CD8-positive, alpha-beta memory T cell (primary cell): ENCODE results near the gene PTPRM. TPM values are rescaled to one million over a fixed set of nuclear protein-coding genes. Genes with fewer than 3 reads are reported as not detected.

Experiments
- CTCF ChIA-PET: fragments of 350-600 bp; sonication (Branson Sonifier 250); formaldehyde crosslinking; loops from one replicate; lab custom pipeline; 2021; ENCODE audit warnings: antibody characterized with exemption; lab: Charles Lee
- POLR2A ChIA-PET: fragments of 350-600 bp; sonication (Branson Sonifier 250); formaldehyde crosslinking; loops from one replicate; lab custom pipeline; 2021; ENCODE audit warnings: antibody characterized with exemption; lab: Charles Lee
- DNase-seq, 5 donors: peaks; one replicate each; pipeline versions ENCODE4 v3.0.0 to v3.0.0-alpha.2; 2020 to 2022; ENCODE audit warnings: mixed read lengths in 1 of 5
- H3K27ac ChIP-seq: one replicate; pipeline ENCODE4 v1.7.0; 2013; ENCODE audit warnings: low read depth, mild to moderate bottlenecking, low read length, moderate library complexity
- H3K27me3 ChIP-seq: 2 replicates; pipeline ENCODE4 v1.7.0; 2013; ENCODE audit warnings: low read length, mild to moderate bottlenecking; ENCODE audit not compliant: insufficient read depth, poor library complexity, severe bottlenecking
- H3K36me3 ChIP-seq: 2 replicates; pipeline ENCODE4 v1.7.0; 2013; ENCODE audit warnings: mild to moderate bottlenecking, low read length, moderate library complexity; ENCODE audit not compliant: insufficient read depth
- H3K4me1 ChIP-seq: 2 replicates; pipeline ENCODE4 v1.7.0; 2013; ENCODE audit warnings: mild to moderate bottlenecking, low read length, moderate library complexity; ENCODE audit not compliant: insufficient read depth
- H3K4me3 ChIP-seq: 2 replicates; pipeline ENCODE4 v1.7.0; 2013; ENCODE audit warnings: mild to moderate bottlenecking, low read length
- H3K9me3 ChIP-seq: 2 replicates; pipeline ENCODE4 v1.7.0; 2013; ENCODE audit warnings: mild to moderate bottlenecking, low read length
- H3K27ac Mint-ChIP-seq, 8 donors: one replicate each; pipeline ENCODE4 v1.8.0; 2020 to 2021; ENCODE audit warnings: mixed read lengths in 8 of 8, mild to moderate bottlenecking in 6 of 8, inconsistent platforms in 3 of 8, moderate library complexity in 3 of 8
- H3K27me3 Mint-ChIP-seq, 2 donors: one replicate each; pipeline ENCODE4 v1.8.0; 2020 to 2021; ENCODE audit warnings: mixed read lengths in 2 of 2, mild to moderate bottlenecking in 1 of 2, moderate library complexity in 1 of 2
- H3K36me3 Mint-ChIP-seq, 3 donors: one replicate each; pipeline ENCODE4 v1.8.0; 2020 to 2021; ENCODE audit warnings: mixed read lengths in 3 of 3, inconsistent platforms in 1 of 3, mild to moderate bottlenecking in 1 of 3
- H3K4me1 Mint-ChIP-seq, 3 donors: one replicate each; pipeline ENCODE4 v1.8.0; 2020 to 2021; ENCODE audit warnings: mixed read lengths in 3 of 3, inconsistent platforms in 1 of 3, mild to moderate bottlenecking in 1 of 3
- H3K4me3 Mint-ChIP-seq, 7 donors: one replicate each; pipeline ENCODE4 v1.8.0; 2020 to 2021; ENCODE audit warnings: mixed read lengths in 7 of 7, mild to moderate bottlenecking in 6 of 7, moderate library complexity in 4 of 7, inconsistent platforms in 2 of 7
- H3K9me3 Mint-ChIP-seq, 5 donors: one replicate each; pipeline ENCODE4 v1.8.0; 2020 to 2022; ENCODE audit warnings: mixed read lengths in 5 of 5, mild to moderate bottlenecking in 3 of 5, moderate library complexity in 2 of 5, inconsistent platforms in 1 of 5
- polyA plus RNA-seq: library from polyadenylated mRNA; unstranded; fragments of 300-500 nt; fragmentation: Illumina TruSeq; gene quantifications from one replicate; pipeline ENCODE4 v1.2.3, GENCODE V29; 2021
- total RNA-seq, 2 experiments: library from RNA; stranded (reverse); gene quantifications; one replicate each; pipeline ENCODE4 v1.2.3, GENCODE V29; 2021

Gene PTPRM
- total and polyA plus RNA-seq, 3 experiments from 2014 or later, result 3.9 to 7.4 (median 5.3) TPM

- H3K9me3 ChIP-seq, result no peaks in the 10 kb centered on the region
- H3K4me1 ChIP-seq, result no peaks in the 10 kb centered on the region
- no peak overlapping the region for H3K4me3 ChIP-seq
- Mint-ChIP-seq H3K36me3 (no peaks in the 10 kb centered on the region), H3K4me3 (no peak overlapping the region), H3K27me3 (peaks cover 0 to 2% of the 10 kb centered on the region in 2 donors), H3K27ac (peak overlapping the region in 1 of 8 donors; percentile 86), H3K9me3 (peaks cover 0 to 3% (median 2%) of the 10 kb centered on the region in 5 donors), H3K4me1 (no peaks in the 10 kb centered on the region)
- no peak overlapping the region for H3K27ac ChIP-seq
- H3K36me3 ChIP-seq, result no peaks in the 10 kb centered on the region
- ChIA-PET POLR2A (no interaction called here), CTCF (no interaction called here)
- H3K27me3 ChIP-seq, result no peaks in the 10 kb centered on the region
- DNase-seq, result no peak
Observed at GRCh38 chr18:7616661-7617060, 49.5 kb downstream of the PTPRM start.

GRCh38 chr18:7617738-7618422 lies 50.8 kb downstream of the PTPRM start:
- CTCF ChIA-PET, result no interaction called here
- POLR2A ChIA-PET, result no interaction called here
- no peak overlapping the region for H3K4me3 ChIP-seq
- no peaks in the 10 kb centered on the region for H3K27me3 ChIP-seq
- H3K9me3 Mint-ChIP-seq, result peaks cover 0 to 3% (median 2%) of the 10 kb centered on the region in 5 donors
- H3K27ac Mint-ChIP-seq, result no peak overlapping the region
- H3K36me3 ChIP-seq, result no peaks in the 10 kb centered on the region
- H3K36me3 Mint-ChIP-seq, result no peaks in the 10 kb centered on the region
- no peak overlapping the region for H3K4me3 Mint-ChIP-seq
- peaks cover 0 to 2% of the 10 kb centered on the region in 2 donors for H3K27me3 Mint-ChIP-seq
- no peaks in the 10 kb centered on the region for H3K4me1 ChIP-seq
- no peaks in the 10 kb centered on the region for H3K9me3 ChIP-seq
- no peaks in the 10 kb centered on the region for H3K4me1 Mint-ChIP-seq
- no peak overlapping the region for H3K27ac ChIP-seq
- DNase-seq, result no peak

- DNase-seq, result no peak
Observed at GRCh38 chr18:7618891-7619442, 51.9 kb downstream of the PTPRM start.

GRCh38 chr18:7619676-7620075 lies 52.6 kb downstream of the PTPRM start:
- Histone ChIP-seq H3K4me3 (no peak overlapping the region), H3K27ac (no peak overlapping the region), H3K27me3 (no peaks in the 10 kb centered on the region), H3K9me3 (no peaks in the 10 kb centered on the region), H3K36me3 (no peaks in the 10 kb centered on the region), H3K4me1 (no peaks in the 10 kb centered on the region)
- Mint-ChIP-seq H3K4me3 (no peak overlapping the region), H3K9me3 (peaks cover 0 to 3% (median 1%) of the 10 kb centered on the region in 5 donors), H3K4me1 (no peaks in the 10 kb centered on the region), H3K36me3 (no peaks in the 10 kb centered on the region), H3K27ac (no peak overlapping the region), H3K27me3 (peaks cover 0 to 2% of the 10 kb centered on the region in 2 donors)
- no peak for DNase-seq
- CTCF ChIA-PET, result no interaction called here
- POLR2A ChIA-PET, result no interaction called here

More at GRCh38 chr18:7618891-7619442, 51.9 kb downstream of the PTPRM start:
- Histone ChIP-seq H3K4me1 (no peaks in the 10 kb centered on the region), H3K9me3 (no peaks in the 10 kb centered on the region), H3K36me3 (no peaks in the 10 kb centered on the region), H3K27me3 (no peaks in the 10 kb centered on the region), H3K27ac (no peak overlapping the region), H3K4me3 (no peak overlapping the region)
- H3K27me3 Mint-ChIP-seq, result peaks cover 0 to 2% of the 10 kb centered on the region in 2 donors
- H3K4me1 Mint-ChIP-seq, result no peaks in the 10 kb centered on the region
- H3K27ac Mint-ChIP-seq, result no peak overlapping the region
- POLR2A ChIA-PET, result no interaction called here
- H3K4me3 Mint-ChIP-seq, result no peak overlapping the region
- no peaks in the 10 kb centered on the region for H3K36me3 Mint-ChIP-seq
- H3K9me3 Mint-ChIP-seq, result peaks cover 0 to 3% (median 2%) of the 10 kb centered on the region in 5 donors
- CTCF ChIA-PET, result no interaction called here

DNA sequence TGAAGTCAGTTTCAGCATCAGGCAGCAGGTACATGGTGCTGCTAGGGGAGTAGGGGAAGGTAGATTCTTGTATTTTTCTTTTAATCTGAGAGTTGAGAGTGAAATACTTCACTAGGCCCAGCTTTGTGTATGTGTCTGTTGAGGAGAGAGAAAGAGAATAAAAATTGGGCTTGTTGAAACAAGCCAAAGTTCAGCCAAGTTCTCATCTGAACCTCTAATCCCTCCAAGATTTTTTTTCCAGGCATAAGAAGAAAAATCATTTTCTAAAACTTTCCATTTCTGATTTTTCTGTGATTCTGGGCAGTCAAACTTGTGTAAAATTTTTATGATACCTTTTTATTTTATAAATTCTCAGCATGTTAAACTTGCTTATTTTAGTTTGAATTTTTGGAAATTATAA lies 55.6 kb downstream of the PTPRM start:
- no peaks in the 10 kb centered on the region for H3K4me1 ChIP-seq
- H3K27me3 Mint-ChIP-seq, result no peaks in the 10 kb centered on the region
- CTCF ChIA-PET, result no interaction called here
- H3K4me1 Mint-ChIP-seq, result no peaks in the 10 kb centered on the region
- H3K4me3 ChIP-seq, result no peak overlapping the region
- no peak overlapping the region for H3K4me3 Mint-ChIP-seq
- no peak overlapping the region for H3K27ac Mint-ChIP-seq
- POLR2A ChIA-PET, result no interaction called here
- no peaks in the 10 kb centered on the region for H3K27me3 ChIP-seq
- peaks cover 0 to 6% (median 0%) of the 10 kb centered on the region in 5 donors for H3K9me3 Mint-ChIP-seq
- DNase-seq, result no peak
- no peaks in the 10 kb centered on the region for H3K9me3 ChIP-seq
- H3K36me3 Mint-ChIP-seq, result no peaks in the 10 kb centered on the region
- H3K36me3 ChIP-seq, result no peaks in the 10 kb centered on the region
- H3K27ac ChIP-seq, result no peak overlapping the region

- Mint-ChIP-seq H3K27ac (no peak overlapping the region), H3K27me3 (no peaks in the 10 kb centered on the region), H3K9me3 (peaks cover 0 to 6% (median 0%) of the 10 kb centered on the region in 5 donors), H3K4me3 (no peak overlapping the region), H3K36me3 (no peaks in the 10 kb centered on the region), H3K4me1 (no peaks in the 10 kb centered on the region)
- Histone ChIP-seq H3K4me3 (no peak overlapping the region), H3K27ac (no peak overlapping the region), H3K27me3 (no peaks in the 10 kb centered on the region), H3K36me3 (no peaks in the 10 kb centered on the region), H3K4me1 (no peaks in the 10 kb centered on the region), H3K9me3 (no peaks in the 10 kb centered on the region)
- POLR2A ChIA-PET, result no interaction called here
- no peak for DNase-seq
- CTCF ChIA-PET, result no interaction called here
Observed at GRCh38 chr18:7623681-7624080, 56.6 kb downstream of the PTPRM start.

DNA sequence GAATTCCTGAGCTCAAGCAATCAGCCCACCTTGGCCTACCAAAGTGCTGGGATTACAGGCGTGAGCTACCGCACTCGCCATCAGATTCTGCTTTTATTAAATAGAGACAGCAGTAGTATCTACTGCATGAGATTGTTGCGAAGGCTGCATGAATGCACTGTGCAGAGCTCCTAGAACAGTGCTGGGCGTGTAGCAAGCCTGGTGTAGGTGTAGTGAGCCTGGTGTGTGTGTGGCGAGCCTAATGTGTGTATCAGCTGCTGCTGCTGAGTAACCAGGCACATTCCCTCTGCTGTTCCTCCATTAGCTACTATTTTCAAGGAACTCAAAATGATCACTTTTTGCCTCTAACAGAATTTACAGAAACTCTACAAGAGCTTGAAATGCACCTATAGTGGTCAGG lies 57.6 kb downstream of the PTPRM start:
- no peak for DNase-seq
- POLR2A ChIA-PET, result no interaction called here
- Mint-ChIP-seq H3K27me3 (no peaks in the 10 kb centered on the region), H3K36me3 (peaks cover 0 to 1% (median 0%) of the 10 kb centered on the region in 3 donors), H3K9me3 (peaks cover 0 to 13% (median 0%) of the 10 kb centered on the region in 5 donors), H3K27ac (no peak overlapping the region), H3K4me1 (no peaks in the 10 kb centered on the region), H3K4me3 (no peak overlapping the region)
- Histone ChIP-seq H3K4me3 (no peak overlapping the region), H3K9me3 (no peaks in the 10 kb centered on the region), H3K4me1 (no peaks in the 10 kb centered on the region), H3K36me3 (no peaks in the 10 kb centered on the region), H3K27me3 (no peaks in the 10 kb centered on the region), H3K27ac (no peak overlapping the region)
- CTCF ChIA-PET, result no interaction called here

DNA sequence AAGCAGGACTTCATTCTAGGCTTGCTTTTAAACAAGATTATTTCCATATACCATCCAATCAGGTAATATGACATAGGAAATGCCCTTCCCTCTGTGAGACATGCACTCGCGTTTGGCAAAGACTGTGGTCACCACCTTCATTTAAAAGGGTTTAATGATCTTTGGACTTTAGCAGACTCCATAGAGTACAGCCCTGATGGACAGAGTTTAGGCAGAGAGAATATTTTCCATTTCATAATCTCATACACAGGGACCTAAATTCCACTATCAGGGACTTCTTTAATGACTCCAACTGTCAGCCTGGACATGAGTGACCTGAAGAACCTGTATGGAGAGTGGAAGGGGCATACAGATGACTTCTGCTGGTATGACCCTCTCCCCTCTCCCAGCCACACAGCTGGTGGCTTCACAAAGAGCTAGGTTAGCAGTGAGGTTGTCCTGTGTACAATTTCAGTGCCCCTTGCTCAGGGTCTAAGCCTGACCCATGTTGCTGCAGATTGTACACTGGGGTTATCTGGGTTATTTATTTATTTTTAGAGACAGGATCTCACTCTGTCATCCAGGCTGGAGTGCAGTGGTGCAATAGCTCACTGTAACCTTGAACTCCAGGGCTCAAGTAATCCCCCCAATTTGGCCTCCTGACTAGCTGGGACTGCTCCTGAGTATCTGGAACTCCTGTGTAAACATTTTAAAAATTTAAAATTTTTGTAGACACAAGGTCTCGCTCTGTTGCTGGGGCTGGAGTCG lies 59.2 kb downstream of the PTPRM start:
- no peak for DNase-seq
- Histone ChIP-seq H3K27ac (no peak overlapping the region), H3K36me3 (no peaks in the 10 kb centered on the region), H3K4me3 (no peak overlapping the region), H3K4me1 (no peaks in the 10 kb centered on the region), H3K9me3 (no peaks in the 10 kb centered on the region), H3K27me3 (no peaks in the 10 kb centered on the region)
- Mint-ChIP-seq H3K9me3 (peaks cover 0 to 13% (median 4%) of the 10 kb centered on the region in 5 donors), H3K4me3 (no peak overlapping the region), H3K27me3 (no peaks in the 10 kb centered on the region), H3K4me1 (no peaks in the 10 kb centered on the region), H3K27ac (no peak overlapping the region), H3K36me3 (peaks cover 0 to 1% (median 0%) of the 10 kb centered on the region in 3 donors)
- CTCF ChIA-PET, result no interaction called here
- POLR2A ChIA-PET, result no interaction called here
